Activated CD8-positive, alpha-beta memory T cell treated with anti-CD3 and anti-CD28 coated beads, Interleukin-2, amount 50 U/mL, for 24 hours (primary cell): ENCODE results near the gene JAKMIP1.

Experiments used
- DNase-seq: peaks from one replicate; pipeline ENCODE4 v3.0.0-alpha.2; 2020; ENCODE audit errors: extremely low read depth

The JAKMIP1 gene

GRCh38 chr4:6042293-6043063 is 157.9 kb downstream of the JAKMIP1 start:
- no peak for DNase-seq

- DNase-seq = no peak
Measured at GRCh38 chr4:6041800-6042199, 158.5 kb downstream of the JAKMIP1 start.

GRCh38 chr4:6038711-6039110 is 161.6 kb downstream of the JAKMIP1 start:
- DNase-seq = no peak

GRCh38 chr4:6035786-6036185 is 164.6 kb downstream of the JAKMIP1 start:
- DNase-seq = no peak

GRCh38 chr4:6033381-6033780 is 167.0 kb downstream of the JAKMIP1 start:
- no peak for DNase-seq

GRCh38 chr4:6032249-6033244 is 167.8 kb downstream of the JAKMIP1 start:
- DNase-seq = no peak

GRCh38 chr4:6031846-6032245 is 168.5 kb downstream of the JAKMIP1 start:
- DNase-seq = no peak

- no peak for DNase-seq
Measured at GRCh38 chr4:6030679-6031078, 169.7 kb downstream of the JAKMIP1 start.

GRCh38 chr4:6029254-6029653 is 171.1 kb downstream of the JAKMIP1 start:
- no peak for DNase-seq

GRCh38 chr4:6028168-6028567 is 172.2 kb downstream of the JAKMIP1 start:
- DNase-seq = no peak

GRCh38 chr4:6027392-6027791 is 173.0 kb downstream of the JAKMIP1 start:
- no peak for DNase-seq

GRCh38 chr4:6024313-6024960 is 175.9 kb downstream of the JAKMIP1 start:
- DNase-seq = no peak

GRCh38 chr4:6023731-6024130 is 176.6 kb downstream of the JAKMIP1 start:
- DNase-seq = no peak

- no peak for DNase-seq
Measured at GRCh38 chr4:6022607-6023288, 177.6 kb downstream of the JAKMIP1 start.

- no peak for DNase-seq
Measured at GRCh38 chr4:6021831-6022606, 178.3 kb downstream of the JAKMIP1 start.

- no peak for DNase-seq
Measured at GRCh38 chr4:6020613-6021012, 179.7 kb downstream of the JAKMIP1 start.

GRCh38 chr4:6019316-6020263 is 180.8 kb downstream of the JAKMIP1 start:
- DNase-seq = peak; percentile 3

GRCh38 chr4:6018331-6018730 is 182.0 kb downstream of the JAKMIP1 start, which contains the start of gene C4orf50:
Gene C4orf50, minus strand, starts transcription at chr4:6018431.
- DNase-seq = no peak

- no peak for DNase-seq
Measured at GRCh38 chr4:6017800-6018199, 182.5 kb downstream of the JAKMIP1 start.

- no peak for DNase-seq
Measured at GRCh38 chr4:6017030-6017429, 183.3 kb downstream of the JAKMIP1 start.
